Measurements from ENCODE around the gene ARHGAP5. TPM values are rescaled to one million over a fixed set of nuclear protein-coding genes. Genes with fewer than 3 reads are reported as not detected.
A peak's percentile ranks its signal among the peaks of the same experiment; 100 is the strongest.

Gene ARHGAP5
- total and polyA plus RNA-seq, 9 of the 15 experiments (the other 6 are each of a cell fraction or from before 2014, with no cell fraction given): 3.1 to 21.8 (median 12.1) TPM

DNA sequence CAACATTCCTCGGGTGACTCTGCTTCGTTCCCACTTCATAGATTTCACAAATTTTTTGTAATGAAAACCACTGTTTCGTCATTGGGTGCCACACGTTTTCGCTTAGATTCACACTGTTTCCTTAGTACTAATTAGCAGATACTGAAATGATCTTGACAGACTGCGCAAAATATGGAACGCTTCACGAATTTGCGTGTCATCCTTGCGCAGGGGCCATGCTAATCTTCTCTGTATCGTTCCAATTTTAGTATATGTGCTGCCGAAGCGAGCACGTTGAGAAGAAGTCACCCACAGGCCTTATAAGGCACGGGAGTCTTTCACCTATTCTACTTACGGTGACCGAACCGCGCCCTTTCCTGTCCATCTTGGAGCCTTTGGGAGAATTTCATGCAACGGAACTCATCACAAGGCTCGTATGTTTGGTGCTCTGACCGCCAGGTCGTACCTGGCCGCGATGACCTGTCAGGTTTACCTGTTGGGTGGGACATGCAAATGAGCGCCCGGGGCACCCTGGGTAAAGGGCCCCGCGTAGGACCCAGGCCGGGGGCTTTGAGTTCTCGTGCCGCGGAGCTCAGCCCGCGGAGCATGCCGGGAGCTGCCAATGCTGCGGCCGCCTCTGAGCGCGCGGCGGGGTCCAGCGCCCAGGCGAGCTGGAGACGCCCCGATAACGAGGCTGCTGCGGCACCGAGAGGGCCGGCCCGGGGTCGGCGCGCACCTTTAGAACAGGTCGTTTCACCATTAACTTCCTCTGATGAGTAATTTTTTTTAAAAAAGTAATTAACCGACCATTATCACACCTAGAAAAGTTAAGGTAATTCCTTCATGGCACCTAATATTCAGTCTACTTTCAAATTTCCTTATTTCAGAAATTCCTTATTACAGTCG is 126.1 kb downstream of the ARHGAP5 start, which contains the start of gene RNU6-8 (continued):
- TF ChIP-seq, protein P1, sequence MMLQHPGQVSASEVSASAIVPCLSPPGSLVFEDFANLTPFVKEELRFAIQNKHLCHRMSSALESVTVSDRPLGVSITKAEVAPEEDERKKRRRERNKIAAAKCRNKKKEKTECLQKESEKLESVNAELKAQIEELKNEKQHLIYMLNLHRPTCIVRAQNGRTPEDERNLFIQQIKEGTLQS (IDR thresholded peaks at IDR 0.05): peak; percentile 56
- TF ChIP-seq, protein P1 (CRISPR knock-in tag; conservative IDR thresholded peaks at IDR 0.05): no peak
- TF ChIP-seq CREB1 (IDR thresholded peaks at IDR 0.05) (peak; percentile 18; the same call in 1 of the 2 replicates), CREB1 (CRISPR knock-in tag; IDR thresholded peaks at IDR 0.05) (no peak), ZNF79 (CRISPR knock-in tag; IDR thresholded peaks at IDR 0.05; ENCODE audit: low read depth) (no peak), SMARCE1 (IDR thresholded peaks at IDR 0.05) (no peak), ZNF77 (CRISPR knock-in tag; IDR thresholded peaks at IDR 0.05) (no peak), RFX7 (CRISPR knock-in tag; IDR thresholded peaks at IDR 0.05) (no peak), ILK (tag; IDR thresholded peaks at IDR 0.05; ENCODE audit: borderline replicate concordance, low read depth) (no peak), RBBP5 (IDR thresholded peaks at IDR 0.05; ENCODE audit: borderline replicate concordance, insufficient read depth, low read length, poor library complexity, severe bottlenecking) (peak; percentile 56), CBFB (CRISPR knock-in tag; IDR thresholded peaks at IDR 0.05) (no peak)
- TF ChIP-seq, protein P2, sequence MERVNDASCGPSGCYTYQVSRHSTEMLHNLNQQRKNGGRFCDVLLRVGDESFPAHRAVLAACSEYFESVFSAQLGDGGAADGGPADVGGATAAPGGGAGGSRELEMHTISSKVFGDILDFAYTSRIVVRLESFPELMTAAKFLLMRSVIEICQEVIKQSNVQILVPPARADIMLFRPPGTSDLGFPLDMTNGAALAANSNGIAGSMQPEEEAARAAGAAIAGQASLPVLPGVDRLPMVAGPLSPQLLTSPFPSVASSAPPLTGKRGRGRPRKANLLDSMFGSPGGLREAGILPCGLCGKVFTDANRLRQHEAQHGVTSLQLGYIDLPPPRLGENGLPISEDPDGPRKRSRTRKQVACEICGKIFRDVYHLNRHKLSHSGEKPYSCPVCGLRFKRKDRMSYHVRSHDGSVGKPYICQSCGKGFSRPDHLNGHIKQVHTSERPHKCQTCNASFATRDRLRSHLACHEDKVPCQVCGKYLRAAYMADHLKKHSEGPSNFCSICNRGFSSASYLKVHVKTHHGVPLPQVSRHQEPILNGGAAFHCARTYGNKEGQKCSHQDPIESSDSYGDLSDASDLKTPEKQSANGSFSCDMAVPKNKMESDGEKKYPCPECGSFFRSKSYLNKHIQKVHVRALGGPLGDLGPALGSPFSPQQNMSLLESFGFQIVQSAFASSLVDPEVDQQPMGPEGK (CRISPR knock-in tag; IDR thresholded peaks at IDR 0.05; ENCODE audit: borderline replicate concordance): no peak
- TF ChIP-seq, protein P3, sequence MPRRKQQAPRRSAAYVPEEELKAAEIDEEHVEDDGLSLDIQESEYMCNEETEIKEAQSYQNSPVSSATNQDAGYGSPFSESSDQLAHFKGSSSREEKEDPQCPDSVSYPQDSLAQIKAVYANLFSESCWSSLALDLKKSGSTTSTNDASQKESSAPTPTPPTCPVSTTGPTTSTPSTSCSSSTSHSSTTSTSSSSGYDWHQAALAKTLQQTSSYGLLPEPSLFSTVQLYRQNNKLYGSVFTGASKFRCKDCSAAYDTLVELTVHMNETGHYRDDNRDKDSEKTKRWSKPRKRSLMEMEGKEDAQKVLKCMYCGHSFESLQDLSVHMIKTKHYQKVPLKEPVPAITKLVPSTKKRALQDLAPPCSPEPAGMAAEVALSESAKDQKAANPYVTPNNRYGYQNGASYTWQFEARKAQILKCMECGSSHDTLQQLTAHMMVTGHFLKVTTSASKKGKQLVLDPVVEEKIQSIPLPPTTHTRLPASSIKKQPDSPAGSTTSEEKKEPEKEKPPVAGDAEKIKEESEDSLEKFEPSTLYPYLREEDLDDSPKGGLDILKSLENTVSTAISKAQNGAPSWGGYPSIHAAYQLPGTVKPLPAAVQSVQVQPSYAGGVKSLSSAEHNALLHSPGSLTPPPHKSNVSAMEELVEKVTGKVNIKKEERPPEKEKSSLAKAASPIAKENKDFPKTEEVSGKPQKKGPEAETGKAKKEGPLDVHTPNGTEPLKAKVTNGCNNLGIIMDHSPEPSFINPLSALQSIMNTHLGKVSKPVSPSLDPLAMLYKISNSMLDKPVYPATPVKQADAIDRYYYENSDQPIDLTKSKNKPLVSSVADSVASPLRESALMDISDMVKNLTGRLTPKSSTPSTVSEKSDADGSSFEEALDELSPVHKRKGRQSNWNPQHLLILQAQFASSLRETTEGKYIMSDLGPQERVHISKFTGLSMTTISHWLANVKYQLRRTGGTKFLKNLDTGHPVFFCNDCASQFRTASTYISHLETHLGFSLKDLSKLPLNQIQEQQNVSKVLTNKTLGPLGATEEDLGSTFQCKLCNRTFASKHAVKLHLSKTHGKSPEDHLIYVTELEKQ (CRISPR knock-in tag; IDR thresholded peaks at IDR 0.05): no peak
- TF ChIP-seq, protein P4, sequence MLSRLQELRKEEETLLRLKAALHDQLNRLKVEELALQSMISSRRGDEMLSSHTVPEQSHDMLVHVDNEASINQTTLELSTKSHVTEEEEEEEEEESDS (CRISPR knock-in tag; IDR thresholded peaks at IDR 0.05): peak; percentile 93
- TF ChIP-seq, protein P5, sequence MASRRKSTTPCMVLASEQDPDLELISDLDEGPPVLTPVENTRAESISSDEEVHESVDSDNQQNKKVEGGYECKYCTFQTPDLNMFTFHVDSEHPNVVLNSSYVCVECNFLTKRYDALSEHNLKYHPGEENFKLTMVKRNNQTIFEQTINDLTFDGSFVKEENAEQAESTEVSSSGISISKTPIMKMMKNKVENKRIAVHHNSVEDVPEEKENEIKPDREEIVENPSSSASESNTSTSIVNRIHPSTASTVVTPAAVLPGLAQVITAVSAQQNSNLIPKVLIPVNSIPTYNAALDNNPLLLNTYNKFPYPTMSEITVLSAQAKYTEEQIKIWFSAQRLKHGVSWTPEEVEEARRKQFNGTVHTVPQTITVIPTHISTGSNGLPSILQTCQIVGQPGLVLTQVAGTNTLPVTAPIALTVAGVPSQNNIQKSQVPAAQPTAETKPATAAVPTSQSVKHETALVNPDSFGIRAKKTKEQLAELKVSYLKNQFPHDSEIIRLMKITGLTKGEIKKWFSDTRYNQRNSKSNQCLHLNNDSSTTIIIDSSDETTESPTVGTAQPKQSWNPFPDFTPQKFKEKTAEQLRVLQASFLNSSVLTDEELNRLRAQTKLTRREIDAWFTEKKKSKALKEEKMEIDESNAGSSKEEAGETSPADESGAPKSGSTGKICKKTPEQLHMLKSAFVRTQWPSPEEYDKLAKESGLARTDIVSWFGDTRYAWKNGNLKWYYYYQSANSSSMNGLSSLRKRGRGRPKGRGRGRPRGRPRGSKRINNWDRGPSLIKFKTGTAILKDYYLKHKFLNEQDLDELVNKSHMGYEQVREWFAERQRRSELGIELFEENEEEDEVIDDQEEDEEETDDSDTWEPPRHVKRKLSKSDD (conservative IDR thresholded peaks at IDR 0.05; ENCODE audit: low read length): no peak

Data from K562 (cell line).